HEK293 (cell line): ENCODE measurements around the gene COL4A1.

Experiments used
- CTCF ChIP-seq: fragments of 450-650 bp; formaldehyde crosslinking; IDR thresholded peaks from 2 replicates; pipeline ENCODE4 v1.5.1; 2016; ENCODE audit warnings: missing biosample characterization, missing genetic modification characterization
- GLIS2 ChIP-seq: fragments of 450-650 bp; formaldehyde crosslinking; IDR thresholded peaks from 2 replicates; pipeline ENCODE4 v1.5.1; 2016; ENCODE audit warnings: missing biosample characterization, missing genetic modification characterization
- KLF16 ChIP-seq: fragments of 450-650 bp; formaldehyde crosslinking; IDR thresholded peaks from 2 replicates; pipeline ENCODE4 v1.5.1; 2017; ENCODE audit warnings: missing biosample characterization, missing genetic modification characterization
- SETDB1 ChIP-seq: IDR thresholded peaks from one replicate; pipeline ENCODE4 v1.6.1; 2017; ENCODE audit warnings: mild to moderate bottlenecking, low read length, moderate library complexity, mixed read lengths; ENCODE audit not compliant: insufficient read length
- YY1 ChIP-seq: fragments of 450-650 bp; formaldehyde crosslinking; IDR thresholded peaks from 2 replicates; pipeline ENCODE4 v1.5.1; 2018; ENCODE audit warnings: missing biosample characterization, missing genetic modification characterization
- ZNF449 ChIP-seq: fragments of 450-650 bp; formaldehyde crosslinking; IDR thresholded peaks from 2 replicates; pipeline ENCODE4 v1.5.1; 2017; ENCODE audit warnings: missing biosample characterization, mild to moderate bottlenecking, missing genetic modification characterization, moderate library complexity
- ZXDB ChIP-seq: fragments of 450-650 bp; formaldehyde crosslinking; IDR thresholded peaks from 2 replicates; pipeline ENCODE4 v1.5.1; 2016; ENCODE audit warnings: missing biosample characterization, missing genetic modification characterization

GRCh38 chr13:110268061-110268460 is 38.9 kb downstream of the COL4A1 start:
- TF ChIP-seq YY1 (no peak), CTCF (tag by site-specific recombination) (no peak), KLF16 (tag by site-specific recombination) (no peak), ZNF449 (tag by site-specific recombination) (no peak), ZXDB (tag by site-specific recombination) (no peak), SETDB1 (no peak), GLIS2 (no peak)
